Suprapubic skin (tissue), 4 donors: ENCODE results near the gene BARD1.

Experiments
- EP300 ChIP-seq: sonication (generic); formaldehyde crosslinking; IDR thresholded peaks from one replicate; pipeline ENCODE4 v1.6.1; 2017; ENCODE audit warnings: antibody characterized with exemption
- POLR2A ChIP-seq, 2 donors: fragments of 450-650 bp; IDR thresholded peaks; one replicate each; pipeline ENCODE4 v1.6.1; 2017; ENCODE audit warnings: antibody characterized with exemption in 2 of 2, mild to moderate bottlenecking in 2 of 2, moderate library complexity in 2 of 2
- POLR2AphosphoS5 ChIP-seq, 3 donors: sonication (generic); formaldehyde crosslinking; IDR thresholded peaks; one replicate each; pipeline ENCODE4 v1.6.1; 2017; ENCODE audit warnings: antibody characterized with exemption in 3 of 3
- TF ChIP-seq, protein P1 (sequence below), 2 donors: fragments of 200-600 bp in 1 of 2; fragments of 450-650 bp in 1 of 2; sonication (generic) in 1 of 2; IDR thresholded peaks; one replicate each; pipeline ENCODE4 v1.5.1; 2016 to 2019; ENCODE audit warnings: antibody characterized with exemption in 2 of 2, mild to moderate bottlenecking in 1 of 2, moderate library complexity in 1 of 2

DNA sequence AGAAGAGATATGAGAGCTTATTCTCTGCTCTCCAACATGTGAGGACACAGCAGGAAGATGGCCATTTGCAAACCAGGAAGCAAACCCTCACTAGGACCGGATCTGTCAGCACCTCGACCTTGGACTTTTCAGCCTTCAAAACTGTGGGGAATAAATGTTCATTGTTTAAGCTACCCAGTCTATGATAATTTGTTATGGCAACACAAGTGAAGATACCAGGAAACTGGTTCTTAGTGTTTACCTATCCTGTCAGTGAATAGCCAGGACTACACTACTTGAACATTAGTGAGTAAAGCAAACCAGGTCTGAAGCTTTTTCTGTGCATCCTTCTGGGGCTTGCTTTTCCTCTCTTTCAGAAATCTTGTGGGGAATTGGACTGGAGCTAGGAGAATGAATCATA, 44.4 kb upstream of the BARD1 start:
- no peak for TF ChIP-seq POLR2AphosphoS5 (IDR thresholded peaks at IDR 0.05)
- TF ChIP-seq, protein P1, sequence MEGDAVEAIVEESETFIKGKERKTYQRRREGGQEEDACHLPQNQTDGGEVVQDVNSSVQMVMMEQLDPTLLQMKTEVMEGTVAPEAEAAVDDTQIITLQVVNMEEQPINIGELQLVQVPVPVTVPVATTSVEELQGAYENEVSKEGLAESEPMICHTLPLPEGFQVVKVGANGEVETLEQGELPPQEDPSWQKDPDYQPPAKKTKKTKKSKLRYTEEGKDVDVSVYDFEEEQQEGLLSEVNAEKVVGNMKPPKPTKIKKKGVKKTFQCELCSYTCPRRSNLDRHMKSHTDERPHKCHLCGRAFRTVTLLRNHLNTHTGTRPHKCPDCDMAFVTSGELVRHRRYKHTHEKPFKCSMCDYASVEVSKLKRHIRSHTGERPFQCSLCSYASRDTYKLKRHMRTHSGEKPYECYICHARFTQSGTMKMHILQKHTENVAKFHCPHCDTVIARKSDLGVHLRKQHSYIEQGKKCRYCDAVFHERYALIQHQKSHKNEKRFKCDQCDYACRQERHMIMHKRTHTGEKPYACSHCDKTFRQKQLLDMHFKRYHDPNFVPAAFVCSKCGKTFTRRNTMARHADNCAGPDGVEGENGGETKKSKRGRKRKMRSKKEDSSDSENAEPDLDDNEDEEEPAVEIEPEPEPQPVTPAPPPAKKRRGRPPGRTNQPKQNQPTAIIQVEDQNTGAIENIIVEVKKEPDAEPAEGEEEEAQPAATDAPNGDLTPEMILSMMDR (IDR thresholded peaks at IDR 0.05) = no peak
- TF ChIP-seq POLR2A (IDR thresholded peaks at IDR 0.05) = no peak
- TF ChIP-seq EP300 = no peak
